Fibroblast of lung (primary cell): Measurements from ENCODE around the gene PLEKHA7.

Source experiments
- EZH2 ChIP-seq: IDR thresholded peaks from 2 replicates; pipeline ENCODE4 v1.5.1; 2012; ENCODE audit warnings: low read length, control low read depth, mild to moderate bottlenecking; ENCODE audit errors: missing control alignments
- TF ChIP-seq, protein P1 (sequence below), 2 donors: IDR thresholded peaks in 1 of 2; conservative IDR thresholded peaks in 1 of 2; 1 replicate in 1 of 2; 2 replicates in 1 of 2; pipeline ENCODE4 v1.5.1; 2011 to 2012; ENCODE audit warnings: low read length in 2 of 2, control low read depth in 1 of 2, inconsistent platforms in 1 of 2, low read depth in 1 of 2, mild to moderate bottlenecking in 1 of 2

DNA sequence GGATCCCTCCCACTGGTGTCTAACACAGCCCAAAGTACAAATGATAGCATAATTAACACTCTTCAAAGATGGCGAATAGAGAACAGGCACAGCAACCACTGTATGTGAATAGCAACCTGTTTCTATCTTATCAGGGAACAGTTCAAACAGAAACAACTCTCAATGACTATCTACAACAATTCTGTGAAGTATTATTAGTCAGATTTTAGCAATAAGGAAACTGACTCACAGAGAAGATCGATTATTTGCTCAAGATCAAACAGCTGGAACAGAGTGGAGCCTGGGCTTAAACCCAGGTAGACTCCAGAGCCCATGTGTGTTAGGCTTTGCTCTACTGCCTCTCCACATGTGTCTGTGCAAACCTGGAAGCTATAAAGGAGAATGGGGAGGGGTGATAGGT, 187.1 kb downstream of the PLEKHA7 start:
- TF ChIP-seq, protein P1, sequence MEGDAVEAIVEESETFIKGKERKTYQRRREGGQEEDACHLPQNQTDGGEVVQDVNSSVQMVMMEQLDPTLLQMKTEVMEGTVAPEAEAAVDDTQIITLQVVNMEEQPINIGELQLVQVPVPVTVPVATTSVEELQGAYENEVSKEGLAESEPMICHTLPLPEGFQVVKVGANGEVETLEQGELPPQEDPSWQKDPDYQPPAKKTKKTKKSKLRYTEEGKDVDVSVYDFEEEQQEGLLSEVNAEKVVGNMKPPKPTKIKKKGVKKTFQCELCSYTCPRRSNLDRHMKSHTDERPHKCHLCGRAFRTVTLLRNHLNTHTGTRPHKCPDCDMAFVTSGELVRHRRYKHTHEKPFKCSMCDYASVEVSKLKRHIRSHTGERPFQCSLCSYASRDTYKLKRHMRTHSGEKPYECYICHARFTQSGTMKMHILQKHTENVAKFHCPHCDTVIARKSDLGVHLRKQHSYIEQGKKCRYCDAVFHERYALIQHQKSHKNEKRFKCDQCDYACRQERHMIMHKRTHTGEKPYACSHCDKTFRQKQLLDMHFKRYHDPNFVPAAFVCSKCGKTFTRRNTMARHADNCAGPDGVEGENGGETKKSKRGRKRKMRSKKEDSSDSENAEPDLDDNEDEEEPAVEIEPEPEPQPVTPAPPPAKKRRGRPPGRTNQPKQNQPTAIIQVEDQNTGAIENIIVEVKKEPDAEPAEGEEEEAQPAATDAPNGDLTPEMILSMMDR (conservative IDR thresholded peaks at IDR 0.05 in 1 of 2, IDR thresholded peaks at IDR 0.05 in 1 of 2; ENCODE audit: low read depth in 1 of 2, low read length in 2 of 2): no peak
- TF ChIP-seq EZH2: no peak
